Left ventricle myocardium inferior (tissue), 1 donor: ENCODE results near the gene PAQR6. TPM values are rescaled to one million over a fixed set of nuclear protein-coding genes. Genes with fewer than 3 reads are reported as not detected.

Experiments used
- DNase-seq: peaks from one replicate; pipeline ENCODE4 v3.0.0-alpha.2; 2020
- H3K27ac ChIP-seq: fragments of 200-600 bp; replicated peaks from 2 replicates; pipeline ENCODE4 v1.8.0; 2021
- H3K27me3 ChIP-seq: fragments of 200-600 bp; 2 replicates; pipeline ENCODE4 v1.8.0; 2021; ENCODE audit warnings: low read depth
- H3K36me3 ChIP-seq: fragments of 200-600 bp; 2 replicates; pipeline ENCODE4 v1.8.0; 2021
- H3K4me1 ChIP-seq: fragments of 200-600 bp; 2 replicates; pipeline ENCODE4 v1.8.0; 2021
- H3K4me3 ChIP-seq: fragments of 200-600 bp; 2 replicates; pipeline ENCODE4 v1.8.0; 2021; ENCODE audit warnings: mild to moderate bottlenecking, moderate library complexity
- H3K9me3 ChIP-seq: fragments of 200-600 bp; replicated peaks from 2 replicates; pipeline ENCODE4 v1.8.0; 2021
- intact Hi-C: fragments of 100-400 bp; cut with micrococcal nuclease; formaldehyde crosslinking; loops from one replicate; pipeline ENCODE4 v1.11.0; 2022
- total RNA-seq: library from RNA; stranded (reverse); fragmentation: NEBNext Ultra II Directional; extraction: Animal tissue kit (Norgen Biotek cat#: 25700); gene quantifications from one replicate; pipeline ENCODE4 v1.2.1, GENCODE V29; 2021
- TF ChIP-seq, protein P1 (sequence below): fragments of 200-600 bp; IDR thresholded peaks from 2 replicates; pipeline ENCODE4 v1.8.0; 2021; ENCODE audit warnings: antibody characterized with exemption, mild to moderate bottlenecking, borderline replicate concordance
- donor health status: DM: no; HTN: yes; CAD: no; lungs with severe emphysema.

PAQR6 gene
- total RNA-seq, 1 donor from 2014 or later, result 0.47 TPM

DNA sequence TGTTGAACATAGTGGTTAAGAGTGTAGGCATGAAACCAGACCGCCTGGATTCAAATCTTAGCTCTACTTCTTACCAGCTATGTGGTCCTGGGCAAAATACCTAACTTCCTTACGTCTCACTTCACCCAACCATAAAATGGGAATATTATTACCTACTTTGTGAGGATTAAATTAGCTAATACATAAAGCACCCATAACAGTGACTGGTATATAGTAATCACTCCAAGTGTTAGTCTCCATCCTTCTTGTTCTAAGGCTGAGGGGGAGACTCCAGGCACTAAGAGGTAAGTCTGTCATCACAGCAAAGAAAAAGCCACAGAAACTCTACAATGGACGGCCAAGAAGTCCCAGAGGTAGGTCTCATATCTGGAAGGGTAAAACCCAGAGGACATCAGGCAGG is 32.0 kb upstream of the PAQR6 start:
- no peaks in the 10 kb centered on the region for H3K27me3 ChIP-seq
- H3K36me3 ChIP-seq, result peaks cover 42% of the 10 kb centered on the region
- TF ChIP-seq, protein P1, sequence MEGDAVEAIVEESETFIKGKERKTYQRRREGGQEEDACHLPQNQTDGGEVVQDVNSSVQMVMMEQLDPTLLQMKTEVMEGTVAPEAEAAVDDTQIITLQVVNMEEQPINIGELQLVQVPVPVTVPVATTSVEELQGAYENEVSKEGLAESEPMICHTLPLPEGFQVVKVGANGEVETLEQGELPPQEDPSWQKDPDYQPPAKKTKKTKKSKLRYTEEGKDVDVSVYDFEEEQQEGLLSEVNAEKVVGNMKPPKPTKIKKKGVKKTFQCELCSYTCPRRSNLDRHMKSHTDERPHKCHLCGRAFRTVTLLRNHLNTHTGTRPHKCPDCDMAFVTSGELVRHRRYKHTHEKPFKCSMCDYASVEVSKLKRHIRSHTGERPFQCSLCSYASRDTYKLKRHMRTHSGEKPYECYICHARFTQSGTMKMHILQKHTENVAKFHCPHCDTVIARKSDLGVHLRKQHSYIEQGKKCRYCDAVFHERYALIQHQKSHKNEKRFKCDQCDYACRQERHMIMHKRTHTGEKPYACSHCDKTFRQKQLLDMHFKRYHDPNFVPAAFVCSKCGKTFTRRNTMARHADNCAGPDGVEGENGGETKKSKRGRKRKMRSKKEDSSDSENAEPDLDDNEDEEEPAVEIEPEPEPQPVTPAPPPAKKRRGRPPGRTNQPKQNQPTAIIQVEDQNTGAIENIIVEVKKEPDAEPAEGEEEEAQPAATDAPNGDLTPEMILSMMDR, result no peak
- peaks cover 49% of the 10 kb centered on the region for H3K4me1 ChIP-seq
- no peak for DNase-seq
- no peak overlapping the region for H3K4me3 ChIP-seq
- H3K9me3 ChIP-seq, result no peaks in the 10 kb centered on the region
- intact Hi-C loops, result no loop called here
- H3K27ac ChIP-seq, result no peak overlapping the region

DNA sequence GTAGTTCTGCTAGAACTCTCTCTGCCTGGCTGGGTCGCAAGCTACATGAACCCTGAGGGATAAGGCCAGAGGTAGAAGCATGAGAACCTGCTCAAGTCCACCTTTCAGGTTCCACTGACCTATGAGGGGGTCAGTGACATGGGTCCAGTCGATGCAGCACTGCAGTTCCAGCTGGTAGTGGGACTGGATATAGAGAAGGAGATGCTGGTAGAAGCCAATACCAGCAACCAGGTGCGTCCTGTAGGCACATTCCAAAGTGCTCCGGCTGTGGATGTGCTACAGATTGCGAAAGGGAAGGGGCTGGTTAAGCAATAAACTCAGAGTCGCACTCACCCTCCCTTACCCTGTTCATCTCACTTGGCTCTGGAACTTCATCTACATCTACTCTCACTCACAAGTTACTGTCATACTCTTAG is 29.1 kb upstream of the PAQR6 start:
- Histone ChIP-seq H3K36me3 (peaks cover 71% of the 10 kb centered on the region), H3K27me3 (no peaks in the 10 kb centered on the region), H3K4me1 (peaks cover 28% of the 10 kb centered on the region), H3K9me3 (no peaks in the 10 kb centered on the region), H3K27ac (no peak overlapping the region), H3K4me3 (no peak overlapping the region)
- TF ChIP-seq, protein P1, result no peak
- intact Hi-C loops, result no loop called here
- DNase-seq, result no peak

DNA sequence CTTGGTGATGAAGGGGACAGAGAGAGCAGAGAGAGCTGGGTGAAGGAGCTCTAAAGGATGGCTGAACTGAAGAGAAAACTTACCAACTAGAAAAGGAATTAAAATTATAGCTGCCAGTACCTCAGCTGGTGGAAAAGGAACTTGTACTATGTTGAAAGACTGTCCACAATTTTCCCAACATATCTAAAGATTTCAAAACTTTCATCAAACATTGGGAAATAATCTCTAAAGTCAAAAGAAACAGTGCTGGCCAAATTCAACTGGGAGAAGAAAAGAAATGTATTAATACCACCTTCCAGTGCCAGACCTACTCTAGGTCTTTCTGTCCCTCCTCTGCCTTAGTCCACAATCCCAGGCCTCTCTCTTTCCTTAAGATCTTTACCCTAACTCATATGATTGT is 28.7 kb upstream of the PAQR6 start:
- H3K27ac ChIP-seq, result no peak overlapping the region

DNA sequence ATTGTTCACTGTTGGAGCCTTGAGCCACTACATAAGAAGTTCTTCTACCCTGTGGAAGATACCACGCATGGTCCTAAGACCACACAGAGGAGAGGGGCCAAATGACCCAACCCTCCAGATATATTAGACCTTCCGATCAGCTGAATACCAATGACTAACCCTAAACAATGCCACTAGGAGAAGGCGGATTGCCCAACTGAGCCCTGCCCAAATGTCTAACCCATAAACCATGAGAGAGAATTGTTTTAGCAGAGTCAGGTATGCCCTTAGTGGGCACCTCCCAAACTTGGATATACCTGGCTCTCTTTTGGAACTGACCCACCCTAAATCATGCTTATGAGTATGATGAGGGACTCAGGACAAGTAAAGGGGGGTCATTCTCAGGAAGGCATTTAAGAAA is 22.5 kb upstream of the PAQR6 start:
- intact Hi-C loops, result no loop called here
- H3K36me3 ChIP-seq, result peaks cover 99% of the 10 kb centered on the region

More for the DNA sequence above, 28.7 kb upstream of the PAQR6 start:
- H3K9me3 ChIP-seq, result no peaks in the 10 kb centered on the region
- no peak for DNase-seq
- peaks cover 23% of the 10 kb centered on the region for H3K4me1 ChIP-seq
- intact Hi-C loops, result no loop called here
- TF ChIP-seq, protein P1, result no peak
- H3K27me3 ChIP-seq, result no peaks in the 10 kb centered on the region
- peaks cover 75% of the 10 kb centered on the region for H3K36me3 ChIP-seq
- H3K4me3 ChIP-seq, result no peak overlapping the region

DNA sequence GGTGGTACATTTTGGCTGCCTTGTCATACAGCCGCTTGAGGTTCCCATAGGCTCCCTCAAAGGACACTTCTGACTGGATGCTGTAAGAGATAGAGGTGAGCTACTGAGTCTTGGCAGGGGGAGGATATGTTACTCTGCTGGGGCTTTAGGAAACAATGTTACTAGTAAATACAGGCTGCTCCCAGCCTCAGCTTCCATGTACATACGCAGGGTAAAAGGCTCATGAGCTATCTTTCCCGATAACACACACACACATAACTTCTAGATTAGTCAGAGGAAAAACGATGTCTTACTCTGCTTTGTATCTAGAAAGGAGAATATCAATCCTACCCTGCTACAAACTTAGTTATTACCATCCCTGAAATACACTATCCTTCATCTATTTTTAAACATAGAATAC is 20.5 kb upstream of the PAQR6 start:
- Histone ChIP-seq H3K4me3 (no peak overlapping the region), H3K27me3 (no peaks in the 10 kb centered on the region), H3K4me1 (no peaks in the 10 kb centered on the region), H3K9me3 (no peaks in the 10 kb centered on the region), H3K27ac (no peak overlapping the region), H3K36me3 (peaks cover 95% of the 10 kb centered on the region)
- intact Hi-C loops, result no loop called here
- DNase-seq, result no peak
- TF ChIP-seq, protein P1, result no peak

More for the DNA sequence above, 22.5 kb upstream of the PAQR6 start:
- Histone ChIP-seq H3K9me3 (no peaks in the 10 kb centered on the region), H3K27me3 (no peaks in the 10 kb centered on the region), H3K4me3 (no peak overlapping the region), H3K27ac (no peak overlapping the region), H3K4me1 (no peaks in the 10 kb centered on the region)
- no peak for DNase-seq
- TF ChIP-seq, protein P1, result no peak

DNA sequence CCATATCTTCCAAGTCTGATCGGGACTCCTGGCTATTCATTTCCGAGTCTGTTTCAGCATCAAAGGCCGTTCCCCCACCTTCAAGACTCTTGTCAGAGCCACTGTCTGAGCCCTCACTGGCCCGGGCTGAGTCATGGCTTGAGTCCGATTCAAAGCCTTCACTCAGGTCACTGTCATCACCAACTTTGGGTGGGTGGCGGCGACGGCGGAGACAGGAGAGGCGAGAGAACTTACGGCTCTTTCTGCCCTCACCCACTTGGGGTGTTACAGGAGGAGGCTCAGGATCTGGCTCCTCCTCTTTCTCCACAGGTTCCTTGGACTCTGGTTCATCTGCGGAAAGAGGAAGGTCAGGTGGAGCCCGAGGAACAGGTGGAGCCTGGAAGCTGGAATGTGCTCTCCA is 18.2 kb upstream of the PAQR6 start:
- DNase-seq, result no peak
- no peaks in the 10 kb centered on the region for H3K9me3 ChIP-seq
- TF ChIP-seq, protein P1, result no peak
- peaks cover 96% of the 10 kb centered on the region for H3K36me3 ChIP-seq
- intact Hi-C loops, result no loop called here
- H3K4me1 ChIP-seq, result no peaks in the 10 kb centered on the region
- no peak overlapping the region for H3K4me3 ChIP-seq
- H3K27ac ChIP-seq, result no peak overlapping the region
- H3K27me3 ChIP-seq, result no peaks in the 10 kb centered on the region
